Measurements from ENCODE around the gene ZNF32. TPM values are rescaled to one million over a fixed set of nuclear protein-coding genes. Genes with fewer than 3 reads are reported as not detected.
A peak's percentile ranks its signal among the peaks of the same experiment; 100 is the strongest.

Gene ZNF32
- total RNA-seq, 2 experiments from 2014 or later: not detected

DNA sequence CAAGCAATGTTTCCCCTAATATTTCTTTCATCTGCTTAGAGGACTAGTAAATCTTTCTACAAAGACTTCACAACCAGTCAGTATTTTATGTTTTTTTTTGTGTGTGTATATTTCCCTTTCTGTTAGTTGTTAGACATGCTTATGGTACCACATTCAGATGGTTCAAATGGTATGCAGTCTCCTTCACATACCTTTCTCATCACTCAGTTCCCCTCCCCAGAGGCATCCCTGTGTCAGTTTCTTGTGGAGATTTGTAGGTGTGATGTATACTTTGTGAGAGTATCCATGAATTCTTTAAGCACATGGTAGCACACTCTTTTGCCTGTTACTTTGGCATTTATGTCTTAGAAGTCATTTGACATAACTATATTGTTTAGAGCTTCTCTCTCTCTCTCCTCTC, 38.0 kb downstream of the ZNF32 start:
- Histone ChIP-seq H3K9me3 (ENCODE audit: low read length) (peaks cover 10% of the 10 kb centered on the region), H2AFZ (ENCODE audit: low read length) (no peak overlapping the region), H3K36me3 (ENCODE audit: insufficient read depth, low read length) (peaks cover 50% of the 10 kb centered on the region), H3K79me2 (ENCODE audit: insufficient read depth, low read depth, low read length) (no peaks in the 10 kb centered on the region), H3K9me2 (ENCODE audit: insufficient read depth, low read length) (no peaks in the 10 kb centered on the region), H3K4me1 (ENCODE audit: insufficient read depth, low read length, poor library complexity, severe bottlenecking) (peaks cover 5% of the 10 kb centered on the region), H3K4me2 (ENCODE audit: low read length) (no peak overlapping the region), H3K27ac (ENCODE audit: low read depth, low read length, poor library complexity, severe bottlenecking) (no peak overlapping the region), H3K4me3 (ENCODE audit: low read depth, low read length, poor library complexity, severe bottlenecking) (no peak overlapping the region), H4K20me1 (ENCODE audit: insufficient read depth, low read length) (no peaks in the 10 kb centered on the region)
- no TSS peak for BruUV-seq (replicated peaks)
- POLR2A ChIA-PET: interaction anchor here (0.7 kb wide), 1 partner anchor 124 kb away, joined by 3 read pairs; no protein-coding TSS in a partner anchor
- CTCF ChIA-PET (ENCODE audit: unreplicated experiment): no interaction called here
- DNase-seq (ENCODE audit: low spot score): no peak
- TF ChIP-seq, protein P1, sequence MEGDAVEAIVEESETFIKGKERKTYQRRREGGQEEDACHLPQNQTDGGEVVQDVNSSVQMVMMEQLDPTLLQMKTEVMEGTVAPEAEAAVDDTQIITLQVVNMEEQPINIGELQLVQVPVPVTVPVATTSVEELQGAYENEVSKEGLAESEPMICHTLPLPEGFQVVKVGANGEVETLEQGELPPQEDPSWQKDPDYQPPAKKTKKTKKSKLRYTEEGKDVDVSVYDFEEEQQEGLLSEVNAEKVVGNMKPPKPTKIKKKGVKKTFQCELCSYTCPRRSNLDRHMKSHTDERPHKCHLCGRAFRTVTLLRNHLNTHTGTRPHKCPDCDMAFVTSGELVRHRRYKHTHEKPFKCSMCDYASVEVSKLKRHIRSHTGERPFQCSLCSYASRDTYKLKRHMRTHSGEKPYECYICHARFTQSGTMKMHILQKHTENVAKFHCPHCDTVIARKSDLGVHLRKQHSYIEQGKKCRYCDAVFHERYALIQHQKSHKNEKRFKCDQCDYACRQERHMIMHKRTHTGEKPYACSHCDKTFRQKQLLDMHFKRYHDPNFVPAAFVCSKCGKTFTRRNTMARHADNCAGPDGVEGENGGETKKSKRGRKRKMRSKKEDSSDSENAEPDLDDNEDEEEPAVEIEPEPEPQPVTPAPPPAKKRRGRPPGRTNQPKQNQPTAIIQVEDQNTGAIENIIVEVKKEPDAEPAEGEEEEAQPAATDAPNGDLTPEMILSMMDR (conservative IDR thresholded peaks at IDR 0.05; ENCODE audit: low read length): no peak
- no peak for TF ChIP-seq EZH2phosphoT487 (IDR thresholded peaks at IDR 0.05; ENCODE audit: borderline replicate concordance, low read depth, low read length)
- intact Hi-C loops (cut with micrococcal nuclease; ENCODE audit: unreplicated experiment): no loop called here

DNA sequence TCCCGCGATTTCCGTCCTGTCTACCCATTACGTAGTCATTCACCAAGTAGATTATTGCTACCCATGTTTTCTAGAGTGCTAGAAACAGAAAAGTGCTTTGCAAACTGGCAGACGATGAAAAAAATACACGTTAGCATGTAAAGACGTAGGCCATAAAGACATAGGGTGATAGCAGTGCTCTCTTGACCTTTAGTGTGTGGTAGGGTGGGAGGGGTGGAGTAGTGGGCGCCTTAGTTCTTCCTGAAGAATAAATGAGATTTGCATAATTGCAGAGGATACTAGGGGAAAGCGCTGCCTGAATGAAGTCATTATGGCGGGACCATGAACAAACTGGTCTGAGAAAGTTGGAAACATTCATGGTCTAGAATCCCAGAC, 41.5 kb downstream of the ZNF32 start:
- Histone ChIP-seq H3K9me3 (ENCODE audit: low read length) (no peaks in the 10 kb centered on the region), H3K4me2 (ENCODE audit: low read length) (peak overlapping the region; percentile 75), H3K79me2 (ENCODE audit: insufficient read depth, low read depth, low read length) (no peaks in the 10 kb centered on the region), H3K36me3 (ENCODE audit: insufficient read depth, low read length) (peaks cover 19% of the 10 kb centered on the region; the same call in 1 of the 2 replicates), H3K27ac (ENCODE audit: low read depth, low read length, poor library complexity, severe bottlenecking) (no peak overlapping the region), H3K4me1 (ENCODE audit: insufficient read depth, low read length, poor library complexity, severe bottlenecking) (peaks cover 5% of the 10 kb centered on the region), H2AFZ (ENCODE audit: low read length) (peak overlapping the region; percentile 74; the same call in 1 of the 2 replicates), H3K9me2 (ENCODE audit: insufficient read depth, low read length) (no peaks in the 10 kb centered on the region), H3K4me3 (ENCODE audit: low read depth, low read length, poor library complexity, severe bottlenecking) (peak overlapping the region; percentile 76), H4K20me1 (ENCODE audit: insufficient read depth, low read length) (no peaks in the 10 kb centered on the region)
- CTCF ChIA-PET (ENCODE audit: unreplicated experiment): no interaction called here
- TF ChIP-seq, protein P1 (conservative IDR thresholded peaks at IDR 0.05; ENCODE audit: low read length): no peak
- TF ChIP-seq EZH2phosphoT487 (IDR thresholded peaks at IDR 0.05; ENCODE audit: borderline replicate concordance, low read depth, low read length): no peak
- no peak for DNase-seq (ENCODE audit: low spot score)
- POLR2A ChIA-PET: interaction anchor here (1.1 to 1.3 kb wide), 2 partner anchors 9 to 11 kb away, joined by 3 to 5 read pairs; no protein-coding TSS in a partner anchor
- intact Hi-C loops (cut with micrococcal nuclease; ENCODE audit: unreplicated experiment): no loop called here
- no TSS peak for BruUV-seq (replicated peaks)

DNA sequence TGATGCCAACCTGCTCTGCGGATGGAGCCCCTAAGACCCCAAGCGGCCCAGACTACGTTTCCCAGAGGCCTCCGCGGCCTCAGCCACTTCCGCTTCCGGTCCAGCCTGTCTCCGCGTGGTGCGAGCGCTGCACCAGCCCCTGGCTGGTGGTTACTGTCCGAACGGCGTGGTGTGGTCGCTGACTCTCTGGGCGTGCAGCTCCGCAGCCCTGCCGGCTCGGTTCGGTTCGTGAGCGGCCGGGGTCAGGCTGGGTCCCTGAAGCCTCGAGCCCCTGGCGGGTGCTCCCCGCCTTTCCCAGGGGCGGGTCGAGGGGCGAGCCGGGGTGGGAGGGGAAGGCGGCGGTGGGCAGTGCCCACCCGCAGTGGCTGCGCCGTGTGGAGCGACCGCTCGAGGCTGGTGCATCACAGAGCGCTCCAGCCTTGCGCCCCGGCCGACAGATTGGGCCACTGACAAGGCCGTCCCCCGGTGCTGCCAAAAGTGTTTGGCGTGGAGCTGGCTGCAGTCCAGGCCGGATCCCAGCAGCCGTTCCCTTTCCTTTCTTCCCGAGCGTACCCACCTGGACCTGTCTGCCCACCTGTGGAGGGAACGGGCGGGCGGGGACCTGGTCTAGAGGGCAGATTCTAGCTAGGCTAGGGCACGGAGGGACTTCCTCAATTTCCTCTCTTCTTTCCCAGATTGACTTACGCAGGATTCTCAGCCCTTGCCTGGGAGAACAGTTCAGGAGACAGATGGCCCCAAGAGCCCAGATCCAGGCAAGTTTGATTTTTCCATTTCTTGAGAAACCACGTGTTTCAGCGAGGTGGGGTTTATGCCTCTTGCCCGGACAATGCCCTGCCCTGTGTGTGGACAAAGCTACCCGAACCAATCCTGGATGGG, 42.1 kb downstream of the ZNF32 start, which contains the start of gene ZNF485:
TSS of gene ZNF485 (plus strand) at position 116 of the 876 bp plus-strand sequence. CDS start at position 729, 613 bp downstream.
- H3K9me2 ChIP-seq (ENCODE audit: insufficient read depth, low read length): no peaks in the 10 kb centered on the region
- H3K4me1 ChIP-seq (ENCODE audit: insufficient read depth, low read length, poor library complexity, severe bottlenecking): peaks cover 5% of the 10 kb centered on the region
- intact Hi-C loops (cut with micrococcal nuclease; ENCODE audit: unreplicated experiment): no loop called here
- DNase-seq (ENCODE audit: low spot score): peak; percentile 85
- no peaks in the 10 kb centered on the region for H3K79me2 ChIP-seq (ENCODE audit: insufficient read depth, low read depth, low read length)
- ChIA-PET POLR2A (interaction anchor here (1.1 to 1.7 kb wide), 4 partner anchors 10 to 15 kb away, joined by 3 to 6 read pairs (median 4); no protein-coding TSS in a partner anchor), CTCF (ENCODE audit: unreplicated experiment) (no interaction called here)
- H2AFZ ChIP-seq (ENCODE audit: low read length): peak within 1 kb of the TSS; percentile 74
- peak within 1 kb of the TSS; percentile 75 for H3K4me2 ChIP-seq (ENCODE audit: low read length)
- no peaks in the 10 kb centered on the region for H4K20me1 ChIP-seq (ENCODE audit: insufficient read depth, low read length)
- H3K9me3 ChIP-seq (ENCODE audit: low read length): no peaks in the 10 kb centered on the region
- H3K27ac ChIP-seq (ENCODE audit: low read depth, low read length, poor library complexity, severe bottlenecking): no peak within 1 kb of the TSS
- TF ChIP-seq EZH2phosphoT487 (IDR thresholded peaks at IDR 0.05; ENCODE audit: borderline replicate concordance, low read depth, low read length): no peak
- TF ChIP-seq, protein P1 (conservative IDR thresholded peaks at IDR 0.05; ENCODE audit: low read length): no peak
- peak within 1 kb of the TSS; percentile 76 for H3K4me3 ChIP-seq (ENCODE audit: low read depth, low read length, poor library complexity, severe bottlenecking)
- no TSS peak for BruUV-seq (replicated peaks)
- peaks cover 14% of the 10 kb centered on the region; the same call in 1 of the 2 replicates for H3K36me3 ChIP-seq (ENCODE audit: insufficient read depth, low read length)

Measured in OCI-LY7 (cell line).